HG02759 (cell line): ENCODE results near the gene ABHD17B.

Experiments
- ATAC-seq: cut with Tn5 transposase; IDR thresholded peaks from one replicate; pipeline ENCODE4 v1.9.1; 2021; ENCODE audit warnings: mild to moderate bottlenecking, moderate library complexity; ENCODE audit not compliant: unreplicated experiment

ABHD17B gene

DNA sequence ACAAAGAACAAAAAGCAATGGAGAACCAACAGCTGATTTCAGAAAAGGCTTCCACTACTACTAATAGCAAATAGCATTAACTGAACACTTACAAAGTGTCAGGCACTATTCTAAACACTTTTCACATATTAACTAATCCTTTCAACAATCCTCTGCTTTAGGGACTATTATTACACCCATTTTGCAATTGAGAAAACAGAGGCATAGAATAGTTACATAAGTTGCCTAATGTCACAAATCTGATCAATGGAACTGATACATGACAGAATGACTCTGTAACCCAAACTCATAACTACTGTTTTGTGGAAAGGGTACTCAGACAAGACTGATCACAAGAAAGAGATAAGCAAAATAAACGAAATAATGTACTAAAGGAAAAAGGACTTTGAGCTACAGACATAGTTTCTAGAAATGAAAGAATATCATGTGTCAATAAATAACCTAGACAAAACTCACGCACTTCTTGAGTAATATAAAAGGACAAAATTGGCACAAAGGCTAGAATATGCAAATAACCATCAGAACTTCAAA, 31.3 kb downstream of the ABHD17B start:
- no peak for ATAC-seq

DNA sequence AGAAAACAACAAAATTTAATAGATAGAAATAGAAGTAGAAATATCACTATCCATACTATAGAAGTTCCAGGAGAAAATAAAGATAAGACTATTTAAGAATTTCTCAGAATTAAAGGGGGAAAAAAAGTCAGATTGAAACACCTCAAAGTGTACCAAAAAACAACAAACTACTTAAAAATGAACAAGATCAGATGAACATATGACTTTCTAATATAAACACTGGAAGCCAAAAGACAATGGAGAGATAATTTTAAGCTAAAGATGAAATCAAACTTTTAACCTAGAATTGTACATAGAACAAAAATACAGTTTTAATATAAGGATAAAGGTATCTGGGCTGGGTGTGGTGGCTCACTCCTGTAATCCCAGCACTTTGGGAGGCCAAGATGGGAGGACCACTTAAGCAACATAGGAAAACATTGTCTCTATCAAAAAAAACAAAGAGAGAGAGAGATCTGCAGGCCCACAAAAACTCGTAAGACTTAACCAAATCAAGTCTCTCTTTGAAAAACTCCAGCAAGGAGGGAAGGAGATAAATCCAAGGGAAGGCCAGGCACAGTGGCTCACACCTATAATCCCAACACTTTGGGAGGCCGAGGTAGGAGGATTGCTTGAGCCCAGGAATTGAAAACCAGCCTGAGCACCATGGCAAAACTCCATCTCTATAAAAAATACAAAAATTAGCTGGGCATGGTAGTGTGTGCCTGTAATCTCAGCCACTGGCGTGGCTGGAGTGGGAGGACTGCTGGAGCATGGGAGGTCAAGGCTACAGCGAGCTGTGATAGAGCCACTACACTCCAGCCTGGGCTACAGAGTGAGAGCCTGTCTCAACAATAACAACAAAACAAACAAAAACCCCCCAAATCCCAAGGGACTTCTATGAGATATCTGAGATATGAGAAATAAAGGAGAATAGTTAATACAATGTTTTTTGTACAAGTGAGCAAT, 32.4 kb downstream of the ABHD17B start:
- no peak for ATAC-seq

DNA sequence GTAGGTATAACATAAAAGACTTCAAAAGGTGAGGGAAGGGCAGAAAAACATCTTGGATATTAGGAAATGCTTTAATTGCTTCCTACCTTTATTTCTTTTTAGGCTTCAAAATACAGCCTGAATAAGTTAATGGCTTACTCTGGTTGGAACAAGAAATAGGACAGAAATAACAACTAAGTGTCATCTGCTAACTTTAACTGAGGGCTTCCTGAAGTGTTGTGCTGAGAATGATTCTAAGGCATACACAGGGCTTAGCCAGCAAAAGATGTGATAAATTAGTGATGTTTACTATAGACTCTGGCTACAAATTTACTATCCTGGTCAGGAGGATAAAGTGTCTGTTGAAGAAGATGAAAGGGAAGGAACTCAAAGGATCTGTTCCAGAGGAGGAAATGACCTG, 34.2 kb downstream of the ABHD17B start:
- ATAC-seq: no peak

DNA sequence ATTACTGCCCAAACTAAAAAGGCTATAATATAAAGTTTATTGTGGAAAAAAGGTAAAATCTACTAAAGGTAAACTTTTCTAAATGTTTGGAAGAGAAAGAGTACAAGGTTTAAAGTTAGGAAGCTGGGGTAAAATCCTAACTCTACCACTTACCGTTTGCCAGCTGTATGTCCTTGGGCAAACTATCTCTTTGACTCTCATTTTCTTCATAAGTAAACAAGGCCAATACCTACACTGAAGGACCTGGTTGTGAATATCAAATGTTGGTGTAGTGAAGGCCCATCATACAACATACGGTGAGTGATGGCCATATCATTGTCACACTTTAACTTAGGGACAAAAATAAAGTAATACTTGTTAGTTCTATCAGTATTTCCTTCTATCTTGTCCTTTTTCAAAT, 34.9 kb downstream of the ABHD17B start:
- ATAC-seq: no peak

DNA sequence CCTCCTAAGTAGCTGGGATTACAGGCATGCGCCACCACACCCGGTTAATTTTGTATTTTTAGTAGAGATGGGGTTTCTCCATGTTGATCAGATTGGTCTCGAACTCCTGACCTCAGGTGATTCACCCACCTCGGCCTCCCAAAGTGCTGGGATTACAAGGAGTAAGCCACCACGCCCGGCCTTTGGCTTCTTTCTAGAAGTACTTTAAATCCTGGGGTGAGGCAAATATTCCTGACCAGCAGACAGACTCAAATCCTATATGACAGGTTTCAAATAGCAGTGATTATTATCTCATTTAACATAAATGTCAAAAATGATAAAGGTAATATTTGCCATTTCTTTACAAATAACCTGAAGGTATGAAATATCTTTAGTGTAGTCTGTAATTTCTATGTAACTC, 35.6 kb downstream of the ABHD17B start:
- ATAC-seq: no peak

DNA sequence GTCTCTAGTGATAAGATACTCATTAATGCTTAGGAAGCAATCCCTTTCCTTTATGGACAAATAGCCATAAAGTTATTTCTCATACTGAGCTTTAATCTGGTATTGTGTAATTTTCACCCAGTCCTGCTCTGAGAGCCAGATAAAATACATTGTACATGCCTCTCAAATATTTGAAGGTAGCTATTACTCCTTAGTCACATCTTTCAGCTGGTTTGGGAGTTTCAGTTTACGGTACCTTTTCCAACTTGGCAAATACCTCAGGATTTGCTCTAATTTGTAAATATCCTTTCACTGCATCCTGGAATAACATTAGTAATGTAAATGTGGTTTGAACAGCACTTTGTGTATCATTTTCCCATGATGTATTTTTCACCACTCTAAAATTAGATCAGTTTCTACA, 47.4 kb downstream of the ABHD17B start:
- no peak for ATAC-seq

DNA sequence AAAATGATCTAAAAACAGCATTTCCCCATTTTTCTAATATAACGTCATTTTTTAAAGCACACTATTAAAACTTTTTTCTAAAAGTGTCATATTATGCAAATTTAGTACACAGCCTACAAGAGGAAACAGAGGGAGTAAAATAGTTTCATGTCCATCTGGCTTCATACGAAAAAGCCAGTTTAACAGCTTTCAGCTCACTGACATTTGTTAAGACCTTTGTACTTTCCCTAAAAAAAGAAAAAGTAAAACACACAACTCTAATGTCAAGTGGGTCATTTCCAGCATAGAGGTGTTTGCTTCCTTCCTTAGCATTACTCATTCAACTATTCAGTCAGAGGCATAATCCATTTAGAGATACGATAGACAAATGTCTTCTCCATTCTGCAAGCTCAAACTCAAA, 49.4 kb downstream of the ABHD17B start:
- ATAC-seq: no peak

DNA sequence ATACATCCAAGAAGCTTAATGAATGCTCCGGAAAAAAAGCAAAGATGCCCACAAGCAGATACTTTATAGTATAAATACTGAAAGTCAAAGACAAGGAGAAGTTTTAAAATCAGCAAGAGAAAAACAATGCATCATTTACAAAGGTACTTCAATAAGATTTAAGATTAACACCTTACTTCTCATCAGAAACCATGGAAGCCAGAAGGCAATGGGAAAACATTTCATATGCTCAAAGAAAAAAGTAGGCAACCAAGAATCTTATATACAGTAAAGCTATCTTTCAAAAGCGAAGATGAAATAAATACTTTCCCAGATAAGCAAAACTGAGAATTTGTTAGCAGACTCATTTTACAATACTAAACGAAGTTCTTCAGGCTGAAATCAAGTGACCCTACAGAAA, 51.1 kb downstream of the ABHD17B start:
- ATAC-seq: no peak

DNA sequence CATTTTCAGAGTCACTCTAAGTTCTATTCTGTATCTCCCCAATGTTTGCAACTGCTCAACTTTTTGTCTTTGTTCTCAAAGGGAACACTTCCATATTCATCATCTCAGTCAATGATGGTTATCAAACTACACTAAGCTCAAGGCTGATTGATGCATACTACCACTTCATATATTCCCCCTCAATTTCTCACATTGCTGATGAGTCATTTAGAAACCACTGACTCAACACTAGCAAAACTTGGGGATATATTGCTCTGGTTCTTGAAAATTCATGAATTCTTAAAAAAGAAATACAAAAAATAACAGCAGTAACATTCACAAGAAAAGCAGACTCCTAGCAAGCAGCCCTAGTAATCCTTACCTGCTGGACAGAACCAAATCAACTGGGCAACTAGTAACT, 52.2 kb downstream of the ABHD17B start:
- peak; percentile 87 for ATAC-seq

DNA sequence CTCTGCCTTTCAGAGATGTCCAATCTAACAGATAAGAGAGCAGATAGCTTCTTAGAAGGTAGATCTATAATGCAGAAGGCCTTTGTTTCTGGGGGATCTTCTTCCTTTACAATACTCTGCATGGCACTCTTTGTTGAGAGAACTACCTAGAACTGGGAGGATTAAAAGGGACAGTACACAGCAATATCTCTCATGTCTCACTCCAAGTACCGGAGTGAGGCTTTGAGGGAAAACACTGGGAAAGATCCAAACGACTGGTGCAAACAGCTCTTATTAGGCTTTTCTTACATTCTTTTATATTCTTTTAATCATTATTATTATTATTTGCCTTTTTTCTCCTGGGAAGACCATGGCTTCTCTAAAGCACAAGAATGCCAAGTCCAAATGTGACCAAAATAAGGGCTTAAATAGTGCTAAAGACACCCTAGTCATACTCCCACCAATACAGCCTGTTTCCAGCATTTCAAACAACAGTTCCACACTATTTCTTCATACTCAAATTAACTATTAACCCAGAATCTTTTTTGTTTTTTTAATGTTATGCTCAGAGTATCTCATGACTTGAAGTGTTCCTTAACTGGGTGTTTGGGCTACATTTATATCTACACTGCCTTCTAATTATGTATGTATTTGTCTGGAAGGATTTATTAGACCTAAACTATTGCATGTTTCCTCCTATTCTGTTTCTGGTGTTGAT, 52.7 kb downstream of the ABHD17B start:
- no peak for ATAC-seq

DNA sequence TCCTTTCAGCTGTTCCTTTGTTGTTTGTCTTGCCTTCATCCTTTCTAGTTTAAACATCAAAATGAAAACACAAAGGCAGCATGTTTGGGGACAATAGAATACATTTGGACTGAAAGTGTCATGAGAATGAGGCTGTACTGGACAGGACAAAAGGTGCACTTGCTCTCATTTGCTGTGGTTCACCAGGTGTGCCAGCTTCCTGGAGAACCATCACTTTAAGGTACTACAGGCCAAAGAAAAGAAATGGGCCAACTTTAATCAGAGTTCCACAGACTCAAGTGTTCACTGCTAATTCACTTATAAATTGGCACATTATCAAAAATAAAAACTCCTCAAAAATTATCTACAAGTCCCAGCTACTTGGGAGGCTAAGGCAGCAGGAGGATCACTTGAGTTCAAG, 53.8 kb downstream of the ABHD17B start:
- no peak for ATAC-seq

DNA sequence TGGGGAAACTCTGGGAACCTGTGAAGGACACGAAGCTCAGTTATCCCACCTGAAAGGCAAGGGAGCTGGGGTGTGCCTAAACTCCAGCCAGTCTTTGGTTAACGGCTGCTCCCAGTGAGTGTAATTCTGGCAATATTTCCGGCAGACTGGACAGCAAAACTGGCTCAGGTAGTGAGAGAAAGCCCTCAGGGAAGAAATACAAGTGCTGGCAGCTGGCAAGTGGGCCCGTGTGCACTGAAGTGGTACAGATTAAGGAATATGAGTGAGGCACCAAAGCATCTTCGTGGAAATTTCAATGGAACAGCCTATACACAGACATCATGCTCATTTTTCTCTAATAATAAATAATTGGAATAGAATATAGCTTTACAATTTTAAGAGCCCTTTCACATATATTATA, 56.2 kb downstream of the ABHD17B start:
- no peak for ATAC-seq

DNA sequence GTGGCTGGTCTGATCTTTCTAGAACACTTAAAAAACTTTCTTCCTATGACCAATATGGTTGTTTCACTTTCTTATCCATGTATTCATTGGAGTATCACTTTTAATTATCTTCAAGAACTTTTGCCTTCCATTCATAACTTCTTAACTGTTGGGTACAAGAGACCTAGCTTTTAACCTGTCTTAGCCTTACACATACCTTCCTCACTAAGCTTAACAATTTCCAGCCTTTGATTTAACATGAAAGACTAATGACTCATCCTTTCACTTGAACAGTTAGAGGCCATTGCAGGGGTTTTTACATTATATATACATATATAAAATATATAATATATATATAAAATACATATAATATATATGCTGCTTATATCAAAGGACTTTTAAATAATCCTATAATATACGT, 57.9 kb downstream of the ABHD17B start:
- no peak for ATAC-seq

DNA sequence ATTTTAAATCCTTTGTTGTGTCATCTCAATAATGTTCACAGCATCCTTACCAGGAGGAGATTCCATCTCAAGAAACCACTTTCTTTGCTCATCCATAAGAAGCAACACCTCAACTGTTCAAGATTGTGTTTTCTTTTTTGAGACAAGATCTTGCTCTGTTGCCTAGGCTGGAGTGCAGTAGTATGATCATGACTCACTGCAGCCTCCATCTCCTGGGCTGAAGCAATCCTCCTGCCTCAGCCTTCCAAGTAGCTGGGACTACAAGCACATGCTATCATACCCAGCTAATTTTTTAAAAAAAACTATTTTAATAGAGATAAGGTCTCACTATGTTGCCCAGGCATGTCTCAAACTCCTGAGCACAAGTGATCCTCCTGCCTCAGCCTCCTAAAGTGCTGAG, 60.0 kb downstream of the ABHD17B start:
- ATAC-seq: no peak

DNA sequence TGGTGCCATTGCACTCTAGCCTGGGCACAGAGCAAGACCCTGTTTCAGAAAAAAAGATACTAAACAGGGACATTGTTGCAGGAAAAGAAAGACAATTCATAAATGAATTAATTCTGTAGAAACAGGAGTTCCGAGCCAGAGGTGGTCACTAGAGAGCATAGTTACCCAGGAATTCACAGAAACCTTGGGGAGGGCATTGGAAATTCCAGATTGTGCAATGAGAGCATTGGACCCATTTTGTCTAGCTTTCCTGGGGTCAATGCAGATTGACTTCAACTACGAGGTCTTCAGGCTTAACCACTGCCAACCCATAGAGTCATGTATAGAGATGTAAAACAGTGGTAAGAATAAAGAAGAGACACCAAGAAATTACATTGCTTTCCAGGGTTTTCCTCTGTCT, 63.1 kb downstream of the ABHD17B start:
- ATAC-seq: no peak

DNA sequence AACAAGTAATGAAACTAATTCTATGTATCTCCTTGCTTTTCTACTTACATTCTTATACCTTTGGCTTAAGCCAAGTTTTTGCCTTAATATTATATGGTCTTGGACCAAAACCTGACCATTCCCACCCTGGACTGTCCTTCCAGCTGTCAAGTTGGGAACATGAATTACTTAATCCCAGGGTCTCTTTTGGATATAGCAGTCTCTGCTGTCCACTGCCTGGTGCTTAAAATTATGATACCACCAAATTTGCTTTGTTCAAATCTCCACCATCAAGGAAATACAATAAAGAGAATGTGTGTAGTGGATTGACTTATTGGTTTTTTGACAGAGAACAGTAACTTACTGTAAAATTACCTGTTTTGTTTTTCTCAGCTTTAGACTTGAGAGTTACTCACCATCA, 66.2 kb downstream of the ABHD17B start:
- no peak for ATAC-seq

DNA sequence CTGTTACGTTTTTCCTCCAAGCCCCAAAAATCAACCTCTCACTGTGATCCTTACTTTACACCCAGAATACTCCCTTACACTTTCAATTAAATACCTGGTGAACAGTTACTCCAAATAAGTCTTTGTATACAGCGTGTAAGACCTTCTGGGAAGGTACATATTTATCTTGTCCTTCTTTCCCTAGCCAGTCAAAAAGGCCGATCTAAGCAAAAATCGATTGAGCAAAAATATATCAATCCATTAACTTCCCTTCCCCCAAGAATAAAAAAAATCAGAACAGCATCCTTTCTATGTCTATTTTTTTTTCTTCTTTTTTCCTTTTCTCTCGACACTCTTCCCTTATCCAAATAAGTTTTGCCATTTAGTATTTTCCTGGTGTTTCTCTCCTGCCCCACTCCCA, 71.3 kb downstream of the ABHD17B start:
- ATAC-seq: no peak

DNA sequence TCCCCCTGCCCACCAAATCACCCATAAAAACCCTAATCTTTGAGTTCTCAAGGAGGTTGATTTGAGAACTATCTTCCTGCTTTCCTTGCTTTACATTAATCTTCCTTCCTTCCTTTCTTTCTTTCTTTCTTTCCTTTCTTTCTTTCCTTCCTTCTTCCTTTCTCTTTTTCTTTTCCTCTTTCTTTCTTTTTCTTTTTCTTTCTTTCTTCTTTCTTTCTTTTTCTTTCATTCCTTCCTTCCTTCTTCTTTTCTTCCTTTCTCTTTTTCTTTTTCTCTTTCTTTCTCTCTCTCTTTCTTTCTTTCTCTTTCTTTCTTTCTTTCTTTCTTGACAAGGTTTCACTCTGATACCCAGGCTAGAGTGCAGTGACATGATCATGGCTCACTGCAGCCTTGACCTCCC, 75.4 kb downstream of the ABHD17B start:
- ATAC-seq: no peak

DNA sequence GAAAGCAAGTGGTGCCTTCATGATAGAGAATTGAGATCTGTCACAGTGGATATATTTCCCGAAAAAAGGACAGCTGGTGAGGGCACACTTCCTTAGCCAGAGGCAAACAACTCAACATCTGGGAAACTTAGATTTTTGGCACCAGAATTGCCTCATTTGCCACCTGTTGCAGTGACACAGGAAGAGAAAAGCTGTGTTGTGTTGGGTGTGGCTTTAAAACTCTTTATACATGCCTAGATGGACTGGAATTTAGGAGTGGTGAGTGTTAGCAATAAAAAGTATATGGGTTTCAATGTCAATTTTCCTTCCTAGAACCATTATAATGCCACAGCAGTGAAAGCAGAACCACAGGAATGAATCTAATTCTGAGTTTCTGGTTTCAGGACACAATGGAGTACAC, 80.1 kb downstream of the ABHD17B start:
- ATAC-seq: no peak

DNA sequence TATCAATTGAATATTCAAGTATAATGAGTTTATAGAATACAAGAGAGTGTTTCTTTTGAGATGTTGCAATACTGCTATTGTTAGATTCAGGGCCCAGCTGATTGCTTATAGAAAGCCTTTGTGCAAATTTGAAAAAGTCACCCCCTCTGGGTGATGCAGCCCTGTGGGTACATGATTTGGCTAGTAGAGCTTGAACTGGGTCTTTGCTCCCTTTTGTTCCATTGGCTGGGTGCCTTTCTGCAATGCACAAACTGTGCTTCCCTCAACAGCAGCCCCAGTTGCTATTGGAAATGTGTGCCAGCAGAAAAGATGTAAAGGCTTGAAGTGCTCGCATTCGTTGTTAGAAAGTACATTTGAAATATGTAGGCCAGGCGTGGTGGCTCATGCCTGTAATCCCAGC, 80.8 kb downstream of the ABHD17B start:
- no peak for ATAC-seq

DNA sequence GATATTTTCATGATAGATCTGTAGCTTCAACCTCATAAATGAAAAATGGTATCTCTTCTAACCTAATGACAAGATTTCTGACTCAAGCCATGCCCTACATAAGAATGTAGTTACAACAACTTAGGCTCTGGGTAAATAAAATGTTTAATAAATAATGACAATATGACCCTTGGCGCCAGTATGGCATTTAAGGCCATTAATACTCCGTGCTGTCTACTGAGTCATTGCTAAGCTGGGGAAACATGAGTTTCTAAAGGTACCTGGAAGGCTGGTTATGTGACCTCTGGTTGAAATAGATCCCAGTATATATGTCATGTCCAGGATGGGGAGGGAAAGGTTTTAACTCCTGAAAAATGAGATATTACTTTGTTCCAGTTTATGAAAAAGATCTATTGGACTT, 84.7 kb downstream of the ABHD17B start:
- ATAC-seq: no peak

DNA sequence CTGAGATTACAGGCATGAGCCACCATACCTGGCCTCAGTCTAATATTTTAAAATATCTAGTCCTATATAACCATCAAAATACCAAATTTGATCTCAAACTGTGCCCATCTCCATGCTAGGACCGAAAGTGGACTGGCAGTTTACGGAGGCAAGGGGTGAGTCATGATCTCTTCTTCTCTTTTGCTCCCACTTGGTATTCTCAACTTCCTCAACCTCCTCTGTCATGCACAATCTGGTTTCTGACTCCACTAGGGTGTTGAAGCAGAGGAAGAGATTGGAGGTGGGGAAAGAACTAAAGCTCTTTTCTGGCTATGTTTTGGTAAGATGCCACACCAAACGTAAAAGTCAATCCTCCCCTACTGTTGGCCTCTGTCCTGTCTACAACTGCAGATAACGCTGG, 86.7 kb downstream of the ABHD17B start:
- no peak for ATAC-seq
